NCI-H128 (cell line): ENCODE results near the gene FMC1.
A peak's percentile ranks its signal among the peaks of the same experiment; 100 is the strongest.
"Not testable (repeated sequence)": the region's sequence is repeated elsewhere in the genome, so short reads cannot be mapped to it uniquely, and the experiment has no call there.

Experiments used
- DNase-seq: peaks from one replicate; lab custom pipeline; 2025; ENCODE audit not compliant: unreplicated experiment; lab: John Stamatoyannopoulos, UW

Gene FMC1

GRCh38 chr7:139341058-139341775 is at the start of gene FMC1:
FMC1 (plus strand) TSS chr7:139341337; CDS start chr7:139341385, 48 bp downstream.
- DNase-seq = peak; percentile 80

- DNase-seq = no peak
These were observed 48.3 kb upstream of the FMC1 start for GRCh38 chr7:139292821-139293220.

- DNase-seq = no peak
These were observed 47.6 kb upstream of the FMC1 start for GRCh38 chr7:139293534-139293933.

GRCh38 chr7:139294241-139294640 is 46.9 kb upstream of the FMC1 start:
- no peak for DNase-seq

GRCh38 chr7:139294951-139295575 is 46.1 kb upstream of the FMC1 start:
- no peak for DNase-seq

GRCh38 chr7:139297795-139298194 is 43.3 kb upstream of the FMC1 start:
- no peak for DNase-seq

GRCh38 chr7:139299296-139299695 is 41.8 kb upstream of the FMC1 start:
- DNase-seq = no peak

- no peak for DNase-seq
These were observed 40.7 kb upstream of the FMC1 start for GRCh38 chr7:139300390-139300789.

- no peak for DNase-seq
These were observed 36.6 kb upstream of the FMC1 start for GRCh38 chr7:139304517-139304916.

- DNase-seq = no peak
These were observed 23.1 kb upstream of the FMC1 start for GRCh38 chr7:139317939-139318505.

GRCh38 chr7:139321071-139321745 is 19.9 kb upstream of the FMC1 start:
- DNase-seq = no peak

- DNase-seq = not testable (repeated sequence)
These were observed 16.4 kb upstream of the FMC1 start for GRCh38 chr7:139324709-139325108.

- no peak for DNase-seq
These were observed 12.8 kb upstream of the FMC1 start for GRCh38 chr7:139328375-139328774.

- DNase-seq = no peak
These were observed 12.0 kb upstream of the FMC1 start for GRCh38 chr7:139329119-139329518.

GRCh38 chr7:139330333-139331030 is 10.7 kb upstream of the FMC1 start:
- DNase-seq = no peak

- DNase-seq = no peak
These were observed 8.3 kb upstream of the FMC1 start for GRCh38 chr7:139332697-139333359.

GRCh38 chr7:139333443-139333842 is 7.7 kb upstream of the FMC1 start:
- not testable (repeated sequence) for DNase-seq

- no peak for DNase-seq
These were observed 6.6 kb upstream of the FMC1 start for GRCh38 chr7:139334399-139335150.

- no peak for DNase-seq
These were observed 2.1 kb upstream of the FMC1 start for GRCh38 chr7:139339025-139339424.

GRCh38 chr7:139339698-139340036 is 1.5 kb upstream of the FMC1 start:
- DNase-seq = no peak
